ENCODE results near the gene GPR55. TPM values are rescaled to one million over a fixed set of nuclear protein-coding genes. Genes with fewer than 3 reads are reported as not detected.

Gene GPR55
- total and polyA plus RNA-seq, 10 of the 15 experiments (the other 5 are each of a cell fraction or from before 2014, with no cell fraction given) = 2.1 to 30.1 (median 16.2) TPM

DNA sequence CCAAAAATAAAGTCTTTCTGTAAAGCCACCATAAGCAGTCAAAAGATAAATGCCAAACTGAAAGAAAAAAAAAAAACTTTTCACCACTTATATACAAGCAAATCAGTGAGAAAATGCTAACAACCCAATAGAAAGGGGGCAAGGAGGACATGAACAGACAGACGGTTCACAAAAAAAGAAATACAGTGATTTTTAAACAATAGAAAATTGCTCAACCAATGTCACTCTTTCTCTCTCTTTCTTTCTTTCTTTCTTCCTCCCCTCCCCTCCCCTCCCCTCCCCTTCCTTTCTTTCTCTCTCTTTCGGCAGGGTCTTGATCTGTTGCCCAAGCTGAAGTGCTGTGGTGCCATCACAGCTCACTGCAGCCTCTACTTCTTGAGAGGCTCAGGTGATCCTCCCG lies 42.1 kb upstream of the GPR55 start:
- ATAC-seq (no peak), DNase-seq (ENCODE audit: low read depth, low spot score) (no peak), FAIRE-seq (no peak)
- no peak overlapping the region for H3K4me2 ChIP-seq (ENCODE audit: control insufficient read depth, insufficient read depth)
- H3K9ac ChIP-seq (ENCODE audit: control insufficient read depth, insufficient read depth, low read length) = no peak overlapping the region
- TF ChIP-seq PAX5 (IDR thresholded peaks at IDR 0.05; ENCODE audit: borderline replicate concordance, low read depth, low read length) = no peak
- no peak for TF ChIP-seq RCOR1 (conservative IDR thresholded peaks at IDR 0.05; ENCODE audit: low read depth, low read length)
- TF ChIP-seq POU2F2 (IDR thresholded peaks at IDR 0.05; ENCODE audit: borderline replicate concordance, low read depth, low read length) = no peak
- no peak for TF ChIP-seq SPI1 (IDR thresholded peaks at IDR 0.05; ENCODE audit: borderline replicate concordance, insufficient read depth, low read depth, low read length)
- TF ChIP-seq, protein P1, sequence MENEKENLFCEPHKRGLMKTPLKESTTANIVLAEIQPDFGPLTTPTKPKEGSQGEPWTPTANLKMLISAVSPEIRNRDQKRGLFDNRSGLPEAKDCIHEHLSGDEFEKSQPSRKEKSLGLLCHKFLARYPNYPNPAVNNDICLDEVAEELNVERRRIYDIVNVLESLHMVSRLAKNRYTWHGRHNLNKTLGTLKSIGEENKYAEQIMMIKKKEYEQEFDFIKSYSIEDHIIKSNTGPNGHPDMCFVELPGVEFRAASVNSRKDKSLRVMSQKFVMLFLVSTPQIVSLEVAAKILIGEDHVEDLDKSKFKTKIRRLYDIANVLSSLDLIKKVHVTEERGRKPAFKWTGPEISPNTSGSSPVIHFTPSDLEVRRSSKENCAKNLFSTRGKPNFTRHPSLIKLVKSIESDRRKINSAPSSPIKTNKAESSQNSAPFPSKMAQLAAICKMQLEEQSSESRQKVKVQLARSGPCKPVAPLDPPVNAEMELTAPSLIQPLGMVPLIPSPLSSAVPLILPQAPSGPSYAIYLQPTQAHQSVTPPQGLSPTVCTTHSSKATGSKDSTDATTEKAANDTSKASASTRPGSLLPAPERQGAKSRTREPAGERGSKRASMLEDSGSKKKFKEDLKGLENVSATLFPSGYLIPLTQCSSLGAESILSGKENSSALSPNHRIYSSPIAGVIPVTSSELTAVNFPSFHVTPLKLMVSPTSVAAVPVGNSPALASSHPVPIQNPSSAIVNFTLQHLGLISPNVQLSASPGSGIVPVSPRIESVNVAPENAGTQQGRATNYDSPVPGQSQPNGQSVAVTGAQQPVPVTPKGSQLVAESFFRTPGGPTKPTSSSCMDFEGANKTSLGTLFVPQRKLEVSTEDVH (IDR thresholded peaks at IDR 0.05; ENCODE audit: low read depth, partially characterized antibody) = no peak
- no peak for TF ChIP-seq ZNF207 (IDR thresholded peaks at IDR 0.05; ENCODE audit: borderline replicate concordance)
- no peak for TF ChIP-seq ASH2L (IDR thresholded peaks at IDR 0.05; ENCODE audit: borderline replicate concordance, low read depth)
- no peak for TF ChIP-seq IKZF1 (conservative IDR thresholded peaks at IDR 0.05)
- TF ChIP-seq CREM (IDR thresholded peaks at IDR 0.05; ENCODE audit: low read depth) = no peak
- TF ChIP-seq MXI1 (IDR thresholded peaks at IDR 0.05; ENCODE audit: low read depth, low read length) = no peak
- no peak for TF ChIP-seq ZBED1 (IDR thresholded peaks at IDR 0.05; ENCODE audit: borderline replicate concordance)
- TF ChIP-seq, protein P2, sequence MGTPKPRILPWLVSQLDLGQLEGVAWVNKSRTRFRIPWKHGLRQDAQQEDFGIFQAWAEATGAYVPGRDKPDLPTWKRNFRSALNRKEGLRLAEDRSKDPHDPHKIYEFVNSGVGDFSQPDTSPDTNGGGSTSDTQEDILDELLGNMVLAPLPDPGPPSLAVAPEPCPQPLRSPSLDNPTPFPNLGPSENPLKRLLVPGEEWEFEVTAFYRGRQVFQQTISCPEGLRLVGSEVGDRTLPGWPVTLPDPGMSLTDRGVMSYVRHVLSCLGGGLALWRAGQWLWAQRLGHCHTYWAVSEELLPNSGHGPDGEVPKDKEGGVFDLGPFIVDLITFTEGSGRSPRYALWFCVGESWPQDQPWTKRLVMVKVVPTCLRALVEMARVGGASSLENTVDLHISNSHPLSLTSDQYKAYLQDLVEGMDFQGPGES (IDR thresholded peaks at IDR 0.05) = no peak
- WGBS (ENCODE audit: insufficient coverage, insufficient replicate concordance, low lambda C conversion rate, missing lambda C conversion rate) = 100% methylated on average over 2 of the region's 3 CpGs
- BruUV-seq (replicated peaks) = no TSS peak
- no peaks in the 10 kb centered on the region for H3K27me3 ChIP-seq (replicated peaks in 1 of 2; ENCODE audit: control insufficient read depth in 2 of 2, insufficient read depth in 2 of 2, low read length in 1 of 2)
- no peak overlapping the region for H2AFZ ChIP-seq (ENCODE audit: control insufficient read depth, low read depth, low read length)
- no peak overlapping the region for H3K4me3 ChIP-seq
- H3K79me2 ChIP-seq (ENCODE audit: control insufficient read depth, insufficient read depth, low read length) = no peaks in the 10 kb centered on the region
- H3K27ac ChIP-seq (ENCODE audit: control insufficient read depth, insufficient read depth) = no peak overlapping the region
- ChIA-PET CTCF (interaction anchor here (0.6 to 1.2 kb wide), 2 partner anchors 8 to 17 kb away, joined by 3 read pairs; no protein-coding TSS in a partner anchor), POLR2A (interaction anchor here (1.0 to 10.4 kb wide), 2 partner anchors 13 to 16 kb away, joined by 4 to 192 read pairs; no protein-coding TSS in a partner anchor), SMC1A (ENCODE audit: uncharacterized antibody, unreplicated experiment) (interaction anchor here (1.1 to 16.2 kb wide), 4 partner anchors 8 to 43 kb away, joined by 3 to 266 read pairs (median 78); no protein-coding TSS in a partner anchor), RAD21 (ENCODE audit: unreplicated experiment) (interaction anchor here (6.6 kb wide), 1 partner anchor 19 kb away, joined by 36 read pairs; no protein-coding TSS in a partner anchor)
- 0 out of 4 replicates have a peak, but pooled peaks cover 0 to 6% of the 10 kb centered on the region in 2 experiments for H3K36me3 ChIP-seq (ENCODE audit: control insufficient read depth in 2 of 2, insufficient read depth in 2 of 2, low read length in 1 of 2)
- no peaks in the 10 kb centered on the region for H4K20me1 ChIP-seq (ENCODE audit: control insufficient read depth, insufficient read depth)
- in situ Hi-C loops (cut with MboI) = no loop called here
- peaks cover 3% of the 10 kb centered on the region; the same call in 1 of the 2 replicates for H3K4me1 ChIP-seq (ENCODE audit: control insufficient read depth, insufficient read depth, low read length)
- peaks cover 1% of the 10 kb centered on the region; the same call in 2 of the 3 replicates for H3K9me3 ChIP-seq (replicated peaks; ENCODE audit: control insufficient read depth, insufficient read depth, low read length)
- intact Hi-C loops (cut with micrococcal nuclease; ENCODE audit: unreplicated experiment) = no loop called here
